GM12878 (cell line): ENCODE results near the gene OR2A42.
"Not testable (repeated sequence)": the region's sequence is repeated elsewhere in the genome, so short reads cannot be mapped to it uniquely, and the experiment has no call there.

Experiments
- ATF3 ChIP-seq: IDR thresholded peaks from 2 replicates; pipeline ENCODE4 v1.6.1; 2011; ENCODE audit warnings: low read depth, mild to moderate bottlenecking, low read length, moderate library complexity, borderline replicate concordance; ENCODE audit errors: extremely low read depth
- KDM1A ChIP-seq: fragments of 200-600 bp; sonication (generic); IDR thresholded peaks from 2 replicates; pipeline ENCODE4 v1.6.1; 2016; ENCODE audit warnings: borderline replicate concordance
- TF ChIP-seq, protein P1 (sequence below), 3 experiments: IDR thresholded peaks in 2 of 3; conservative IDR thresholded peaks in 1 of 3; 2 replicates each; pipeline ENCODE4 v1.5.1; 2011; ENCODE audit warnings: low read depth in 3 of 3, low read length in 3 of 3, mild to moderate bottlenecking in 3 of 3, control low read depth in 2 of 3, moderate library complexity in 2 of 3, inconsistent platforms in 1 of 3, mixed read lengths in 1 of 3; ENCODE audit not compliant: control insufficient read depth in 2 of 3, insufficient read depth in 1 of 3; ENCODE audit errors: extremely low read depth in 1 of 3

DNA sequence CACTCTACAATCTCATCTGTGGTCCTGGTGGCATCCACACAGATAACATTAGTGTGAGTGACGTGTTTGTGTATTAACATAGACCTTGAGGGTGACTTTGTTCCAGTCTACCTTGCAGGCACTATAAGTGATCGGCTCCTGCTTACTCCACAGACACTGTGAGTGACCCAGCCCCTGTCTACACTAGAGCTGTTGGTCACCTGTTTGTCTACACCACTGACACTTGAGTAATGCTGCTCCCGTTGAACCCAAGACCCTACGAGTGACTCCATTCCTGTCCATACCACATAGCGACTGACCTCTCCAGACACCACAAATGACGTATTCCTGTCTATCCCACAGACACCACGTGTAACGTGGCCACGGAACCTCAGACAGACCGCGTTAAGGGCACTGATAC is 45.6 kb downstream of the OR2A42 start:
- TF ChIP-seq ATF3, KDM1A: not testable (repeated sequence)
- TF ChIP-seq, protein P1, sequence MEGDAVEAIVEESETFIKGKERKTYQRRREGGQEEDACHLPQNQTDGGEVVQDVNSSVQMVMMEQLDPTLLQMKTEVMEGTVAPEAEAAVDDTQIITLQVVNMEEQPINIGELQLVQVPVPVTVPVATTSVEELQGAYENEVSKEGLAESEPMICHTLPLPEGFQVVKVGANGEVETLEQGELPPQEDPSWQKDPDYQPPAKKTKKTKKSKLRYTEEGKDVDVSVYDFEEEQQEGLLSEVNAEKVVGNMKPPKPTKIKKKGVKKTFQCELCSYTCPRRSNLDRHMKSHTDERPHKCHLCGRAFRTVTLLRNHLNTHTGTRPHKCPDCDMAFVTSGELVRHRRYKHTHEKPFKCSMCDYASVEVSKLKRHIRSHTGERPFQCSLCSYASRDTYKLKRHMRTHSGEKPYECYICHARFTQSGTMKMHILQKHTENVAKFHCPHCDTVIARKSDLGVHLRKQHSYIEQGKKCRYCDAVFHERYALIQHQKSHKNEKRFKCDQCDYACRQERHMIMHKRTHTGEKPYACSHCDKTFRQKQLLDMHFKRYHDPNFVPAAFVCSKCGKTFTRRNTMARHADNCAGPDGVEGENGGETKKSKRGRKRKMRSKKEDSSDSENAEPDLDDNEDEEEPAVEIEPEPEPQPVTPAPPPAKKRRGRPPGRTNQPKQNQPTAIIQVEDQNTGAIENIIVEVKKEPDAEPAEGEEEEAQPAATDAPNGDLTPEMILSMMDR (IDR thresholded peaks at IDR 0.05 in 2 of 3, conservative IDR thresholded peaks at IDR 0.05 in 1 of 3; ENCODE audit: control insufficient read depth in 2 of 3, extremely low read depth in 1 of 3, insufficient read depth in 1 of 3, low read depth in 3 of 3, low read length in 3 of 3): not testable (repeated sequence)
